IMR-90 (cell line): ENCODE data around the gene PATL2. TPM values are rescaled to one million over a fixed set of nuclear protein-coding genes. Genes with fewer than 3 reads are reported as not detected.

Experiments
- ATAC-seq: fragments of 200-7000 bp; cut with Tn5 transposase; 2 replicates; pipeline ENCODE4 v1.9.1; 2020; ENCODE audit warnings: low read depth, mild to moderate bottlenecking, moderate library complexity
- BruUV-seq: library from RNA; stranded (reverse); fragments of 400-500 nt; replicated peaks from 2 replicates; lab custom pipeline; 2021; lab: Mats Ljungman, UMichigan
- CTCF ChIA-PET: fragments of 300-600 bp; formaldehyde crosslinking; extraction: SDS; loops from one replicate; lab custom pipeline; 2021; ENCODE audit warnings: antibody characterized with exemption; lab: Yijun Ruan, JAX
- POLR2A ChIA-PET: fragments of 300-600 bp; sonication (Branson Sonifier 250); formaldehyde crosslinking; loops from one replicate; lab custom pipeline; 2022; ENCODE audit warnings: antibody characterized with exemption; ENCODE audit not compliant: unreplicated experiment; lab: Charles Lee
- DNase-seq: peaks from one replicate; pipeline ENCODE4 v3.0.0; 2013
- H2AFZ ChIP-seq: replicated peaks from 2 replicates; pipeline ENCODE3; 2013; ENCODE audit warnings: low read length, mild to moderate bottlenecking; ENCODE audit not compliant: poor library complexity
- H2AK5ac ChIP-seq: 2 replicates; pipeline ENCODE4 v1.6.1; 2013; ENCODE audit warnings: low read depth, low read length, inconsistent platforms
- H2AK9ac ChIP-seq: replicated peaks from 2 replicates; pipeline ENCODE3; 2013; ENCODE audit warnings: mild to moderate bottlenecking, low read depth, low read length, moderate library complexity; ENCODE audit not compliant: poor library complexity
- H2BK120ac ChIP-seq: 2 replicates; pipeline ENCODE4 v1.6.1; 2013; ENCODE audit warnings: low read depth, low read length, inconsistent platforms
- H2BK15ac ChIP-seq: 3 replicates; pipeline ENCODE4 v1.6.1; 2013; ENCODE audit warnings: low read depth, low read length, inconsistent platforms
- H2BK20ac ChIP-seq: 2 replicates; pipeline ENCODE4 v1.6.1; 2013; ENCODE audit warnings: low read depth, mild to moderate bottlenecking, inconsistent platforms, low read length, moderate library complexity
- H2BK5ac ChIP-seq: 2 replicates; pipeline ENCODE4 v1.6.1; 2013; ENCODE audit warnings: mild to moderate bottlenecking, low read depth, low read length, inconsistent platforms; ENCODE audit not compliant: poor library complexity, severe bottlenecking
- H3K14ac ChIP-seq: replicated peaks from 2 replicates; pipeline ENCODE4 v1.6.1; 2013; ENCODE audit warnings: low read depth, low read length, inconsistent platforms
- H3K18ac ChIP-seq: 2 replicates; pipeline ENCODE4 v1.6.1; 2013; ENCODE audit warnings: low read depth, low read length, control low read depth
- H3K23ac ChIP-seq: 2 replicates; pipeline ENCODE4 v1.6.1; 2013; ENCODE audit warnings: low read depth, low read length, inconsistent platforms
- H3K27ac ChIP-seq: 2 replicates; pipeline ENCODE4 v1.5.1; 2013; ENCODE audit warnings: mild to moderate bottlenecking, control low read depth, low read length; ENCODE audit not compliant: insufficient read depth
- H3K27me3 ChIP-seq: 2 replicates; pipeline ENCODE4 v1.6.1; 2013; ENCODE audit warnings: low read length; ENCODE audit not compliant: control insufficient read depth, insufficient read depth
- H3K36me3 ChIP-seq: 2 replicates; pipeline ENCODE4 v1.6.1; 2013; ENCODE audit warnings: low read length, mixed read lengths; ENCODE audit not compliant: control insufficient read depth, insufficient read depth
- H3K4ac ChIP-seq: 2 replicates; pipeline ENCODE4 v1.6.1; 2013; ENCODE audit warnings: low read depth, low read length, inconsistent platforms
- H3K4me1 ChIP-seq: 2 replicates; pipeline ENCODE4 v1.6.1; 2013; ENCODE audit warnings: low read length, mixed read lengths; ENCODE audit not compliant: control insufficient read depth, insufficient read depth
- H3K4me2 ChIP-seq: 2 replicates; pipeline ENCODE4 v1.6.1; 2013; ENCODE audit warnings: low read depth, mild to moderate bottlenecking, control low read depth, low read length, moderate library complexity
- H3K4me3 ChIP-seq: 2 replicates; pipeline ENCODE4 v1.5.1; 2013; ENCODE audit warnings: low read depth, mild to moderate bottlenecking, control low read depth, low read length, moderate library complexity; ENCODE audit not compliant: insufficient read depth
- H3K56ac ChIP-seq: 2 replicates; pipeline ENCODE4 v1.6.1; 2013; ENCODE audit warnings: low read length, inconsistent platforms; ENCODE audit not compliant: insufficient read depth; ENCODE audit errors: extremely low read depth
- H3K79me1 ChIP-seq, 2 experiments: 2 replicates each; pipeline ENCODE4 v1.6.1; 2013; ENCODE audit warnings: low read length in 2 of 2, inconsistent platforms in 1 of 2, low read depth in 1 of 2
- H3K9ac ChIP-seq: 2 replicates; pipeline ENCODE4 v1.6.1; 2013; ENCODE audit warnings: low read depth, low read length, control low read depth
- H3K9me1 ChIP-seq: 2 replicates; pipeline ENCODE4 v1.6.1; 2013; ENCODE audit warnings: low read length, inconsistent platforms; ENCODE audit not compliant: insufficient read depth
- H3K9me3 ChIP-seq: 2 replicates; pipeline ENCODE4 v1.6.1; 2013; ENCODE audit warnings: low read length; ENCODE audit not compliant: control insufficient read depth, insufficient read depth
- H4K20me1 ChIP-seq: 2 replicates; pipeline ENCODE4 v1.6.1; 2013; ENCODE audit warnings: low read length, inconsistent platforms; ENCODE audit not compliant: insufficient read depth
- H4K5ac ChIP-seq: 2 replicates; pipeline ENCODE4 v1.6.1; 2013; ENCODE audit warnings: mild to moderate bottlenecking, low read depth, low read length, control low read depth
- H4K8ac ChIP-seq, 2 experiments: 2 replicates each; pipeline ENCODE4 v1.6.1; 2013; ENCODE audit warnings: low read depth in 2 of 2, low read length in 2 of 2, control low read depth in 1 of 2, inconsistent platforms in 1 of 2
- H4K91ac ChIP-seq: 2 replicates; pipeline ENCODE4 v1.6.1; 2013; ENCODE audit warnings: low read depth, low read length, inconsistent platforms; ENCODE audit not compliant: insufficient read depth
- BHLHE40 ChIP-seq: fragments of 150-350 bp; IDR thresholded peaks from 2 replicates; pipeline ENCODE4 v1.6.1; 2016; ENCODE audit warnings: mild to moderate bottlenecking, low read depth, low read length
- CEBPB ChIP-seq: IDR thresholded peaks from 2 replicates; pipeline ENCODE4 v1.6.1; 2012; ENCODE audit warnings: low read depth, low read length, improper control_type of control experiment
- CHD1 ChIP-seq: IDR thresholded peaks from 2 replicates; pipeline ENCODE4 v1.6.1; 2012; ENCODE audit warnings: low read depth, low read length, improper control_type of control experiment
- MAFK ChIP-seq: IDR thresholded peaks from 2 replicates; pipeline ENCODE4 v1.6.1; 2012; ENCODE audit warnings: low read depth, low read length, improper control_type of control experiment
- MAZ ChIP-seq: IDR thresholded peaks from 2 replicates; pipeline ENCODE4 v1.6.1; 2012; ENCODE audit warnings: low read depth, mild to moderate bottlenecking, low read length, improper control_type of control experiment, moderate library complexity, borderline replicate concordance
- MXI1 ChIP-seq: IDR thresholded peaks from 2 replicates; pipeline ENCODE4 v1.6.1; 2012; ENCODE audit warnings: low read depth, mild to moderate bottlenecking, low read length, moderate library complexity, borderline replicate concordance
- POLR2A ChIP-seq: IDR thresholded peaks from 2 replicates; pipeline ENCODE4 v1.6.1; 2012; ENCODE audit warnings: mild to moderate bottlenecking, low read depth, low read length
- RAD21 ChIP-seq: IDR thresholded peaks from 2 replicates; pipeline ENCODE4 v1.6.1; 2012; ENCODE audit warnings: low read length, improper control_type of control experiment
- SMC3 ChIP-seq: fragments of 150-350 bp; IDR thresholded peaks from 2 replicates; pipeline ENCODE4 v1.6.1; 2016; ENCODE audit warnings: low read depth, mild to moderate bottlenecking, antibody characterized with exemption, low read length, moderate library complexity
- WGBS, 2 experiments: methylation state at CpG; one replicate each; pipeline versions ENCODE4 v1.1.5 to v1.1.7; 2013; ENCODE audit warnings: missing lambda C conversion rate in 2 of 2; ENCODE audit not compliant: insufficient read length in 1 of 2; ENCODE audit errors: extremely low coverage in 2 of 2; 5-methylcytosine and 5-hydroxymethylcytosine counted together
- dilution Hi-C: fragments of 300-500 bp; cut with HindIII; formaldehyde crosslinking; loops from one replicate; pipeline ENCODE4 v1.14.3; 2018; ENCODE audit warnings: low sequenced_read_pairs; ENCODE audit not compliant: unreplicated experiment
- in situ Hi-C: fragments of 300-500 bp; cut with MboI; formaldehyde crosslinking; loops from 3 replicates; pipeline ENCODE4 v1.14.3; 2019; ENCODE audit warnings: low sequenced_read_pairs, inconsistent platforms, mixed read lengths
- intact Hi-C: fragments of 100-400 bp; cut with micrococcal nuclease; formaldehyde crosslinking; loops from 2 replicates; pipeline ENCODE4 v1.10.0; 2022
- polyA plus RNA-seq, 3 experiments: library from polyadenylated mRNA; depleted of rRNA; stranded (reverse); fragments of >200 nt; gene quantifications; 2 replicates each; pipeline ENCODE4 v1.2.3, GENCODE V29; 2012; ENCODE audit warnings: low replicate concordance in 1 of 3
- total RNA-seq: library from RNA; depleted of rRNA; stranded (reverse); fragments of >200 nt; gene quantifications from 2 replicates; pipeline ENCODE4 v1.2.3, GENCODE V29; 2012
- TF ChIP-seq, protein P1 (sequence below): fragments of 150-350 bp; IDR thresholded peaks from 2 replicates; pipeline ENCODE4 v1.6.1; 2016; ENCODE audit warnings: low read depth, mild to moderate bottlenecking, low read length, moderate library complexity, borderline replicate concordance

The PATL2 gene
- total and polyA plus RNA-seq, 2 of the 4 experiments (the other 2 are of a cell fraction): 0.10 TPM; not detected in 1

DNA sequence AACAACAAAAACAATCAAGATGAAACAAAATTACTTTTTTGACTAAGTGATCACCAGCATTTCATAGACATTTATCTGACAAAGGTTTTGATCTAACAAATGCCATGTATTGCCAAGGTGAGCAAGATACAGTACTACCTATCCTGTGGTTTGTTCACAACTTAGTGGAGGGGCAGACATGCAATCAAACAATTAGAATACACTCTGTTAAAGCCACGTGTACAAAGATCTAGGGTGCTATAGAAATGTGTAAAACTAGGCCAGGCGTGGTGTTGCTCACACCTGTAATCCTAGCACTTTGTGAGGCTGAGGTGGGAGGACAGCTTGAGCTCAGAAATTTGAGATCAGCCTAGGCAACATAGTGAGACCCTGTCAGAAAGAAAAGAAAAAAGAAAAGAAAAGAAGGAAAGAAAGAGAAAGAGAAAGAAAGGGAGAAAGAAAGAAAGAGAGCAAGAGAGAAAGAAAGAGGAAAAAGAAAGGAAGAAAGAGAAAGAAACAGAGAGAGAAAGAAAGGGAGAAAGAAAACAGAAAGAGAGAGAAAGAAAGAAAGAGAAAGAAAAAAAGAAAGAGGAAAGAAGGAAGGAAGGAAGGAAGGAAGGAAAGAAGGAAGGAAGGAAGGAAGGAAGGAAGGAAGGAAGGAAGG, 23.8 kb upstream of the PATL2 start (continued):
- TF ChIP-seq CHD1 (no peak), POLR2A (no peak), SMC3 (no peak)

DNA sequence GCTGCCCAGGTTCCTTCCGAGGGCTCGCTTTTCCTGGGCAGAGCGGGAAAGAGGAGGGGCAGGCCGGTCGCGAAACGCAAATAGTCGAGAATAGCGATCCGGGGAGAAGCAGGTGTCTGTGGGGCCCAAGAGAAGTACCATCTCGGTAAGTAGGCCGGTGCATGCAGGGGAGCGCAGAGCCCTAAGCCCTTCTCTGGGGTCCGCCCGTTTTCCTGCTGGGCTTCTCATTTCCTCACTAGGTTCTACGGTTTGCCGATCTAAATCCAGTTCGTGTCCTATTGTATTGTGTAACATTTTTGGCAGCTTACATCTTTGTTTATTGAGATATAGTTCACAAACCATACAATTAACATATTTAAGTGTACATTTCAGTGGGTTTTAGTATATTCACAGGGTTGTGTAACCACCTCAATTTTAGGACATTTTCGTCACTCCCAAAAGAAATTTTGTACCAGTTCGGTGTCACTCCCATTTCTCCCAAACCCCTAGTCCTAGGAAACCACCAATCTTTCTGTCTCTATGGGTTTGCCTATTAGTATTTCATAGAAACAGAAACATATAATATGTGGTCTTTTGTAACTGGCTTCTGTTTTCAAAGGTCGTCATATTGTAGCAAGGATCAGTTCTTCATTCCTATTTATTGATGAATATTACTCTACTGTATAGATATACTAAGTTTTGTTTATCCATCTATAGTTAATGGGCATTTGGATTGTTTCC, 18.4 kb upstream of the PATL2 start:
- Histone ChIP-seq H4K5ac (peak overlapping the region; percentile 31), H3K27ac (peak overlapping the region; percentile 83), H3K4ac (peak overlapping the region; percentile 92), H3K4me3 (peak overlapping the region; percentile 56), H3K18ac (peak overlapping the region; percentile 25), H3K27me3 (no peaks in the 10 kb centered on the region), H2BK20ac (peak overlapping the region; percentile 9; the same call in 1 of the 2 replicates), H3K79me1 (peaks cover 0 to 32% of the 10 kb centered on the region in 2 experiments; a peak in 2 of 4 replicates), H3K9ac (peak overlapping the region; percentile 74), H2AFZ (peak overlapping the region; percentile 93), H2AK5ac (peak overlapping the region; percentile 59), H3K9me1 (peaks cover 9% of the 10 kb centered on the region), H2BK5ac (peak overlapping the region; percentile 71), H3K56ac (peak overlapping the region; percentile 92; the same call in 1 of the 2 replicates), H4K91ac (peak overlapping the region; percentile 80), H3K4me1 (peaks cover 2% of the 10 kb centered on the region; the same call in 1 of the 2 replicates), H3K9me3 (no peaks in the 10 kb centered on the region), H3K36me3 (peaks cover 3% of the 10 kb centered on the region; the same call in 1 of the 2 replicates), H3K4me2 (peak overlapping the region; percentile 75), H3K23ac (peak overlapping the region; percentile 95), H4K8ac (peak overlapping the region; percentile 68 to 80), H4K20me1 (no peaks in the 10 kb centered on the region), H2AK9ac (peak overlapping the region; percentile 94), H3K14ac (peak overlapping the region; percentile 90), H2BK15ac (peak overlapping the region; percentile 60; the same call in 2 of the 3 replicates), H2BK120ac (peak overlapping the region; percentile 85)
- WGBS, 2 experiments: 0% methylated on average over 2 of the region's 21 CpGs; no CpG with 5 or more reads in 1 of the 2 experiments
- DNase-seq: peak; percentile 18
- dilution Hi-C loops: no loop called here
- in situ Hi-C loops: no loop called here
- ChIA-PET POLR2A (no interaction called here), CTCF (interaction anchor here (0.6 to 1.2 kb wide), 3 partner anchors 9 to 519 kb away, joined by 3 to 7 read pairs (median 3); partner anchors contain the start of gene SPG11)
- peak; percentile 2 for ATAC-seq
- intact Hi-C loops: no loop called here
- no peak for TF ChIP-seq RAD21
- no peak for TF ChIP-seq MXI1
- TF ChIP-seq CHD1: no peak
- peak; percentile 79 for TF ChIP-seq CEBPB
- TF ChIP-seq, protein P1, sequence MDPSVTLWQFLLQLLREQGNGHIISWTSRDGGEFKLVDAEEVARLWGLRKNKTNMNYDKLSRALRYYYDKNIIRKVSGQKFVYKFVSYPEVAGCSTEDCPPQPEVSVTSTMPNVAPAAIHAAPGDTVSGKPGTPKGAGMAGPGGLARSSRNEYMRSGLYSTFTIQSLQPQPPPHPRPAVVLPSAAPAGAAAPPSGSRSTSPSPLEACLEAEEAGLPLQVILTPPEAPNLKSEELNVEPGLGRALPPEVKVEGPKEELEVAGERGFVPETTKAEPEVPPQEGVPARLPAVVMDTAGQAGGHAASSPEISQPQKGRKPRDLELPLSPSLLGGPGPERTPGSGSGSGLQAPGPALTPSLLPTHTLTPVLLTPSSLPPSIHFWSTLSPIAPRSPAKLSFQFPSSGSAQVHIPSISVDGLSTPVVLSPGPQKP: no peak
- no peak for TF ChIP-seq MAZ
- no peak for TF ChIP-seq BHLHE40
- no peak for TF ChIP-seq MAFK
- TSS peak; percentile 58 for BruUV-seq
